ENCODE results near the gene CNDP2.

The CNDP2 gene

GRCh38 chr18:74571895-74572680, 75.9 kb downstream of the CNDP2 start:
- H3K4me3 ChIP-seq (ENCODE audit: control insufficient read depth, low read depth, low read length): no peak overlapping the region
- TF ChIP-seq CTCF (conservative IDR thresholded peaks at IDR 0.05; ENCODE audit: control insufficient read depth, insufficient read depth, low read depth, low read length): no peak
- no peak for DNase-seq (ENCODE audit: low read depth)

- no peak for DNase-seq (ENCODE audit: low read depth)
- no peak for TF ChIP-seq CTCF (conservative IDR thresholded peaks at IDR 0.05; ENCODE audit: control insufficient read depth, insufficient read depth, low read depth, low read length)
- H3K4me3 ChIP-seq (ENCODE audit: control insufficient read depth, low read depth, low read length): no peak overlapping the region
Measured at GRCh38 chr18:74573053-74573452, 76.9 kb downstream of the CNDP2 start.
